GM21447 (cell line): Measurements from ENCODE around the gene KAZN.

ENCODE experiments used
- ATAC-seq: cut with Tn5 transposase; IDR thresholded peaks from one replicate; pipeline ENCODE4 v1.9.1; 2021; ENCODE audit not compliant: unreplicated experiment

The KAZN gene

DNA sequence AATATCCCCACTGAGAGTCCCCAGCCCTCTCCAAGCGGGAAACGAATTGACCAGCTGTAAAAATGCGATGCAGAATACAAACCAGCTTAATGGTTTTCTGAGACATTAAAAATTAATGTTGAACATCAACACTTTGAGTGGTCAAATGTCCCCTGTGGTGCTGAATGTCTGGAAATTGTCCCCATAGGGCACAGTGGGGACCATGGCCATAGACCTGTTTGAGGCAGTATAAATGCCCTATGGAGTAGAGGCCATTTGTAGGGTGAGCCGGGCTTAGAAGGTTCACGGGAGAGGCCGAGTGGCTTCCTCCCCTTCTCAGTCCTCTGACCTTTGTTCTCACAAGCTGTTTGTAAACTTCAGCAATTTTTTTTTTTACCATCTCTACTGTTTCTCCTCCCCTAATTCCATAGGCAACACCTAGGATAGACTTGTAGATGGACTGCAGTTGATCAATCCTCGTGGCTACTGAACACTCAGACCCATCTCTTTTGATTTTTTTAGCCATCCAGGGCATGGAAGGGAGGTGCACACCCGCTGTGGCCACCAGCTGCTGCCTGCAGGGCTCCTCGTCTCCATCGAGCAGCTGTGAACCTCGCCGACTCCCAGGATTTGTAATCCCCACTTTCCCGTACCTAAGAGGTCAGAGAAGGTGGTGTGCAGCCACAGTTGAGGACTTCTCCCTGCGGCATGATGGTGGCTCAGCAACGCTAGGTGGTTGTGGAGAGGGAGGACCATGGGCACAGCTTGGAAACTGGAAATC lies 41.0 kb downstream of the KAZN start:
- ATAC-seq, result no peak

DNA sequence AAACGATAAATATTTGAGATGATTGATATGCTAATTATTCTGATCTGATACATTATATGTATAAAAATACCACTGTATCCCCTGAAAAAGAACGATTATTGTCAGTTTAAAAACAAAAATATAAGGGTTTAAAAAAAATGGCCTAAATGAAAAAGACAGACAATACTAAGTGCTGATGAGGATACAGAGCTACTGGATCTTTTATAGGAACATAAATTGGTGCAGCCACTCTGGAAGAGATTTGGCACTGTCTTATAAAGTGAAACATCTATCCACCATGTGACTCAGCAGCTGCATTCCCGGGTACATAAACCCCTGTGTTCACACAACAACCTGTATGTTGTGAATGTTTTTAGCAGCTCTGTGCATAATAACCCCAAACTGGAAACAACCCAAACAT lies 44.2 kb downstream of the KAZN start:
- ATAC-seq, result no peak

DNA sequence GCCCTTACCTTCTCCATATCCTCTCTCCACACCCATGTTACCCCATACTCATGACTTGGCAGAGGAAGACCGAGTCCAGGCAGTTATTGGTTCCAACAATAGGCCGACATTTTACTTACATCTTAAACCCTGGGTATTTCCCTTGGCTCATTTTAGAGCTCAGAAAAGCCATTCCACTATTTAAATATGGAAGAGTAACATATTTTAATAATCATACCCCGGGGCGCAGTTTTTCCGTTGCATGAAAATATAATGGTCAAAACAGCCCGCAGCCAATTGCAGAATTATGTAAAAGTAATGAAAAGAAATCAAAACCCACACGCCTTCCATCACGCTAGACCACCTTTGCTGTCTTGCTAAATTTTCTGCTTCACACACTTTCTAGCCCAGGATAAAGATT lies 48.5 kb downstream of the KAZN start:
- no peak for ATAC-seq

DNA sequence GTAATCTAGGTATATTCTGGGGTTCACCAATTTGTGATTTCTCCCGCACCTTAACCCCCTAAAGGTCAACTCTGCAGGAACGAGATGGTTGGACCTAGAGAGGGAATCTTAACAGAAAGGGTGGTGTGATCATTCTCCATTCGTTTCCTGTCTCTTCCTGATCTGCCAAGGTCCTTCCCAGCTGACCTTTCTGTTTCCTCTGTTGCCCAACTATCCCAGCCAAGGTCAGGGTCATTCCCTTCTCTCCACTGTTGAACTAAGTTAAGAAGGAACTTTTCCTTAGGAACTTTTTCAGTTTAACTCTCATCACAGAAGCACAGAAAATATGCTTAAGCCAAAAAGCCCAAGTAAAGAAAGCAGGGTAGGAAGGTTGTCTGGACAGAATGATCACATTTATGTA lies 49.3 kb downstream of the KAZN start:
- no peak for ATAC-seq

DNA sequence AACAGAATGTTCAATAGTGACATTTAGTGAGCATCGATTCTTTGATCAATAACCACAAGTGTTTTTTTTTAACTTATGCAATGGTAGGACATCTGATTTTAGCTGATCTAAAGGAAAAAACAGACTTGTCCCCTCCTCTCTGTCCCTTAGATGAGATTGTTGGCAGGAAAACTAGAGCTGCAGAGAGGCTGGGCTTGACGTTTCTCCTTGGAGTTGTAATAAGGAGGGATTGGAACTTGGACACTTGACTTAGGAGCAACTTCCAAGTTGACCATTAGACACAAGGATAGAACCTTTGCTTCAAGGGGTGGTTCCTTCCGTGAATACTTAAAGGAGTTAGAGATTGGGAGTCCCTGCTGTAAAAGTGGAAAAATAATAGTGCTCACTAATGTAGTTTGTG lies 49.9 kb downstream of the KAZN start:
- ATAC-seq, result no peak

DNA sequence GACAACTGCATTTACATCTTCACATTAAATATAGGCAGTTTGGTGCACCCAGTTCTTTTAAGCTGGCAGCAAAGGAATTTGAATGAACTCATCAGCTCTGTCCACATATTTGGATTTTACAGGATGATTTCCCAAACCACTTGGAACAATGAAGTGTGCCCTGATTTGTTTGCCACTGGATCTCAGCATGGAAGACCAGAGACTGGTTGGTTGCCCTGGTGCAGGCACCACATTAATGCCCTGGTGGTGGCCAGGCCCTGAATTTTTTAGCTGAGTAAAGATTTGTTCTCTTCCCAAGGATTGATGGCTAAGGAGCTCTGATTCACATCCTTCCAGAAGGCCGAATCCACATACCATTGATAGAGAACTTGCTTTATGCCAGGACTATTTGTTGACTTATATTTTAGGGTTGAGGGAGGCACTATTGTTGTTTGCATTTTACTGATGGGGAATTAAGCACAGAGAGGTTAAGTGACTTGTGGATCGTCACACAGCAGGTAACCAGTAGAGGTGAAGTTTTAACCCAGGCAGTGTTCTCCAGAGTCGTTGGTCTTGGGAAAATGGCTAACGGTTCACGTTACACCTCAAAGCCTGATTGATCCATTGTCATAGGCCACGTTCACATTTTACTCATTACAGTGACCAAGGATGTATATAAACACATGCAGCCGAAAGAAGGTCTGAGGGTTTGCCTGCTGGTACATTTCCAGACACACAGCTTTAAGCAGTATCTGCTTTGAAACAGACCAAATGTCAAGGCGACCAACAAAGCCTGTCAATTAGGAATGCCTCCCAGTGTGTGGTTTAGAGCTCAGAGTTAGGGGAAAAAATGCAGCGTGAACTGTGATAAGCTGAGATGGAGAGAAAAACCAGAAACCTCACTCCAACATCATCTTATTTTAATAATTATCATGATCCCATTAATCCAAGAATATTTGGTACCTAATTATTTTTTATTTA lies 50.7 kb downstream of the KAZN start:
- ATAC-seq, result no peak

DNA sequence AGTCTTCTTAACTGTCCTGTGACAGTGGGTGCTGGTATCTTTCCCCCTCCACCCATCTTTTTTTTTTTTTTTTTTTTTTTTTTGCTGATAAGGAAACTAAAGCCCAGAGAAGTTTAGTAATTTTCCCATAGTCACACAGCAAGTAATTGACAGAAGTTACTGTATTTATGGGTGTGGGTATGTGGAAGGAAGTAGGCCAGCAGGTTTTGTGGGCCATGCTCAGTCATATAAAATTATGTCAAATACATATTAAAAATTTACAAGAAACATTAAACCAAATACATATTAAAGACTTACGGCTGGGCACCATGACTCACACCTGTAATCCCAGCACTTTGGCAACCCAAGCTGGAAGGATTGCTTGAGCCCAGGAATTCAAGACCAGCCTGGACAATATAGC lies 51.5 kb downstream of the KAZN start:
- no peak for ATAC-seq

DNA sequence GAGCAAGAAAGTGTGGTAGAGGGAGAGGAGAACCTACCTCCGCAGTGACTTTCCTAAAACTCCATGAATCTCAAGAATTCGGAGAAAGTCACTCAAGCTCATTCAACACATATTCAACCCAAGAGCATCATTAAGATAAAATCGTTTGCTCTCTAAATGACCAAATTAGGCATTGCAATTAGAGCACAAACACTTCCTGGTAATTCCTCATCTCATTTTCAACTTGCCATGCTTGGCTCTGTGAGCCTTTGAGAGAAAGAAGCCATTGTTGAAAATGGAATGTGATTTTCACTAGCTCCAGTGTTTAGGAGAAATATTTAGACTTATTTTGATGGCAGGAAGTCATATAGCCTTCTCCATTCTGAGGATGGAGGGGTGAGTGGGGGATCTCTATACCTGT lies 52.5 kb downstream of the KAZN start:
- no peak for ATAC-seq

DNA sequence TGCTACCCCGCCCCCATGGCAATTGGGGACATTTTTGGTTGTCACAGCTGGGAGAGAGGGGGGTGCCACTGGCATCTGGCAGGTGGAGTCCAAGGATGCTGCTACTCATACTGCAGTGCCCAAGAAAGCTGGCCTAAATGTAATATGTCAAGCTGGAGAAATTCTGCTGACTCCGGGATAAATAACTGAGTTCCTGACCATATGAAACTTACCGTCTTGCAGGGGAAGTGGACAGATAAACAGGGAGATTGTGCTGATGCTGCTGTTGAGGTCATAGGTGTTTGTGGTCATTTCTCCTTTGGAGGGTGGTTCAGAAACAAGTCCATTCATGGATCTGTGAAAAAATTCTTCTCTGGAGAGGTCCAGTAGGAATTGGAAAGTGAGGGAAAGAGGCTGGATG lies 54.4 kb downstream of the KAZN start:
- no peak for ATAC-seq

DNA sequence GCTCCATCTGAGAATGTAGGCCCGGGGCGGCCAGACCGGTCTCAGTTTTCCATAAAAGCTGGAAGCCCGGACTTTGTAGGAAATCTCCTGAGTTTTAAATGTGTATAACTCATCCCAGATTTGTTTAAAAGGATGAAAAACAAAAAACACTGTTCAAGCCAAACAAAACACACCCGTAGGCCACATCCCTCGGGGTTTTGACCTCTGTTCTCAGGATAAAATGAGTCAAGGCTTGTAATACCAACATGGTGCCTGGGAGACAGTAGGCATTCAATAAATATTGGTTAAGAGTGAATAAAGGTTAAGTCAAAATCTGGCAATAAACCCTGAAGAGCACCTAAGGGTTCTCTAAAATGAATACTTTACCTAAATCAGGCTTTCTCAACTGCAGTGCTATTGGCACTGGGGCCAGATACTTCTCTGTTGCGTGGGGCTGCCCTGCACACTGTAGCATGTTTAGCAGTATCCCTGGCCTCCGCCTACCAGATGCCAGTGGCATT lies 55.0 kb downstream of the KAZN start:
- ATAC-seq, result no peak

DNA sequence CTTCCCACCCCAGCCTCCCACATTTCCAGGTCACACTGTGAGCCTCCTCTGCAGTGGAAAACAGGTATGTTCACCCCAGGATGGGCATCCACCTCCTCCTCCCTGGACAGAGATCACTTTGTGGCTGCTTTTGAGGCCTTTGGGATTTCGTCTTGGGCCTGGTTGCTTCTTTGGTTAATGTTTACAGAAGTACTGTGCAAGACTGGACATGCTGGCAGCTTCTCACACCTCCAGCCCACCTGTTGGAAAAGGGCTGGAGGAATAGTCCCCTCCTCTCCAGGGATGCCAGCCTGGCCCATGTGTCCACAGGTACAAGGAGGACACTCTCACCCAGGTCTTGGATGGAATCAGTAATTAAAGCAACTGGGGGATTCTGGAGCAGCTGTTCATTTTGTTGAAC lies 56.1 kb downstream of the KAZN start:
- ATAC-seq, result no peak

DNA sequence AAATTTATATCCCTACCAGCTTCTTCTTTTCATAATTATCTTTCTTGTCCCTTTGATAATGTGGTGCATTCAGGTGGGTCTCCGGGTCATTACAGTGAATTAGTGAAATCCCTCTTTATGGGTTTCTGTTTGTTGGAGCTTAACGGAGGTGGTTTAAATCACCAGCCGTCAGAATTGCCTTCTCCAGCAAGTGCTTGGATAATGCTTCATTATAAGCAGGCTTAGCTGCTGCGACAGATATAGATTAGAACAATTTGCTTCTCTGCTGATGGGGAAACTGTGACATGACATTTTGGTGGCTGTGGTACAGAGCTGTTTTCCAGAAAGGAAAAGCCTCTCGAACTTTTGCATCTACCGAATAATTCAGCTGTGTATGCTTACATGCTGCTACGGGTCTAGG lies 56.9 kb downstream of the KAZN start:
- no peak for ATAC-seq

DNA sequence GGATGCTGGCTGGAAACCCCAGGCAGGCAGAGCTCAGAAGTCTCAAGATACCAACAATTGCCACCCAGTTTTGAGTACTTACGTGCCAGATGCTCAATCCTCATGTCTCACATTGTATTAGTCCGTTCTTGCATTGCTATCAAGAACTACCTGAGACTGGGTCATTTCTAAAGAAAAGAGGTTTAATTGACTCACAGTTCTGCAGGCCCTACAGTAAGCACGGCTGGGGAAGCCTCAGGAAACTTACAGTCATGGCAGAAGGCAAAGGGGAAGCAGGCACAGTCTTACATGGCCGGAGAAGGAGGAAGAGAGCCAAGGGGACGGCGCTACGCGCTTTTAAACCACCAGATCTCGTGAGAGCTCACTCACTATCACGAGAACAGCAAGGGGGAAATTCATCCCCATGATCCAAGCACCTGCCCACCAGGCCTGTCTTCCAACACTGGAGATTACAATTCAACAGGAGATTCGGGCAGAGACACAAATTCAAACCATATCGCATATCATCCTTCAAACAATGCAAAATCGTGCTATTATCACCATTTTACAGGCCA lies 58.0 kb downstream of the KAZN start:
- ATAC-seq, result no peak

DNA sequence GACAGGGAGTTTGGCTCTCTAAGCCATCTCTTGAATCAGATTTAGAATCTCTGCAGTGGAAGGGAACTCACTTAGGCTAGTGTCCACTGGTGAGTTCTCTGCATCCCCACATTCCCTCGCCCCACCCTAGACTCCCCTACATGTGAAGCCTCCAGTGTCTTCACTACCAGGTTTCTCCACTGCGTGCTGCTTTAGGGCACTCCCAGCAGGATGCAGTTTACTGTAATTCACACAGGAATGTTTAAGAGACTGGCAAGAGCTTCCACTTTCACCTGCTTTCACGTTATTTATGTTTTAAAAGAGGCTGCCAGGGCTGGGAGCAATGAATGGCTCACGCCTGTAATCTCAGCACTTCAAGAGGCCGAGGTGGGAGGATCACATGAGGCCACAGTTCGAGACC lies 60.2 kb downstream of the KAZN start:
- no peak for ATAC-seq

DNA sequence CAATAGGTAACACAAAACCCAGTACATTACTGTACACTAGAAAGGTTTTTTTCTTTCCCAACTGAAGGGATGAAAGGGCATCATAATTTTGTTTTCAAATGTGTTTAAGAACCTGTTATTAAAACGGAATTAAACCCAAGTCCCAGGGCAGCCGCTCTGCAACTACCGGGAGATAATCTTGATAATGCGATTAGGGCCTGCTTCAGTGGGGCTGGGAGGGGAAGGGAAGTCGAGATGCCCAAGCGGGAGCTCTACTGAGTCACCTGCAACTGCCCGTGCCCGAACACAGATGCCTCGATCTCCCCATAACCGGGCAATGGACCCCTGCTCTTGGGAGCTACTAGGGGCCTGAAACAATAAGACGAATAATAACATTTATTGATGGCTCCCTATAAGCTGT lies 61.4 kb downstream of the KAZN start:
- ATAC-seq, result no peak

DNA sequence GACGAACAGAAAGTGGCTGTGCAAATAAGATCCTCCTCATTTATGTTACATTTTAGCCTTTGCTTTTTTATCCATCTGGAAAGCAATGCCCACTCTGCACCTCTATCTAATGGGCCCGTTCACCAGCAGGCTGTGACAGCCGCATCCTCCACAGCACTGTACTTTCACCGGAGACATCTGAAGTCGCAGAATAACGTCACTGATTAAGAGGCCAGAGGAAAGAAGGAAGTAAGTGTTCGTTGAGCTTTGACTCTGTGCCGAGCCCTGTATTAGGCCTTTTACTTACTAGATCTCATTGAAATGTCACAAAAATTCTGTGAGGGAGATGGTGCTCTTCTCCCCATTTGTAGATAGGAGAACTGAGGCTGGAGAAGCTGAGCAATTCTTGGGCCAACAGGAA lies 62.3 kb downstream of the KAZN start:
- ATAC-seq, result no peak

DNA sequence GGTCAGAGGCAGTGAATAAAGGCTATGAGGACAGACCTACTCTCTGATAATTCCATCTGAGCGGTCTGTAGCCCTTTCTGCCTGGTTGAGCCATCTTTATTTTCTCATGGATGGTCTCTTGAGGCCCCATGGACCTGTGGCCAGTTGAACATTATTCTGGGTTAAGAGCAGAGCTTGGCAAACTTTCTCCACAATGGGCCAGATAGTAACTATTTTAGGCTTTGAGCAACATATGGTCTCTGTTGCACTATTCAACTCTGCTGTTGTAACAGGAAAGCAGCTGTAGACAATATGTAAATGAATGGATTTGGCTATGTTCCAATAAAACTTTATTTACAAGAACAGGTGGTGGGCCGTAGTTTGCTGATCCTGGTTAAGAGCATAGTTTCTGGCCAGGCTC lies 62.7 kb downstream of the KAZN start:
- ATAC-seq, result no peak

DNA sequence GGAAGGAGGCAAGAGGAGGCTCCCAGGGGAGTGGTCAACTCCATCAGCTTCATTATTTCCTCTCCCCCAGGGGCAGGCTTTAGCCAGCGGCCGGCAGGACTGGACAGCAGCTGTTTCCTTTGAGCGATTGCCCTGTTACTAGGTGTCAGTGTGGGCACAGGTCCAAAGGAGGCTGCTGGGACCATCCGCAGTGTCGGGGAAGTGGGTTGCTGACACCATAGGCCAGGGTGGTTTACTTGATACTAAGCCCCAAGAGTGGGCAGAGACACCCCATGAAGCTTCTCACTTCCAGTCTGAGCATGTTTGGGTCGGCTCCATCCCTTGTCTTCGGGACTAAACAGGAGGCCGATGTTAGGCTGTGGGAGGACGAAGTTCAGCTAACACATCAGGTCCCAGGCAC lies 63.6 kb downstream of the KAZN start:
- ATAC-seq, result no peak

DNA sequence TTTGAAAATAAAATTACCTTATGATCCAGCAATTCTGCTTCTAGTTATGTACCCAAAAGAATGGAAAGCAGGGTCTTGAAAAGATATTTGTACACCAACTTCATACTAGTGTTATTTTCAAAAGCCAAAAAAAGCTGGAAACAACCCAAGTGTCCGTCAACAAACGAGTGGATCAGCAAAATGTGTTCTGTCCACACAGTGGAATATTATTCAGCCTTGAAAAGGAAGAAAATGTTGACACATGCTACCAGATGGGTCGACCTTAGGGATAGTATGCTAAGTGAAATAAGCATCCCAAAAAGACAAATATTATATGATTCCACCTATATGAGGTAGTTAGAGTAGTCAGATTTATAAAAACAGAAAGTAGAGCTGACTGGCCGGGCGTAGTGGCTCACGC lies 65.3 kb downstream of the KAZN start:
- ATAC-seq, result no peak

DNA sequence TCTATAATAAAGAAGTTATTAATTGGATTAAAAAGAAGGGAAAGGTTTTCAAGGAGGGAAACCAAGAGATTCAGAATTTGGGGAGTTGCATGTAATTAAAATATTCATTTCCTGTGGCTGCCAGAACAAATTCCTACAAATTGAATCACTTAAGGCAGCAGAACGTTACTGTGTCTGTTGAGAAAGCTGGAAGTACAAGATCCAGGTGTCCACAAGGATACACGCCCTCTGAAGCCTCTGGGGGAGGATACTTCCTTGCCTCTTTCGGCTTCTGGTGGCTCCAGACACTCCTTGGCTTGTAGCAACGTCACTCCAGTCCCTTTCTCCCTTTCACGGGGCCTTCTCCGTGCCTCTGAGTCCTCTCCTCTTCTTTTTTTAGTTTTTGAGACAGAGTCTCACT lies 67.9 kb downstream of the KAZN start:
- ATAC-seq, result no peak

DNA sequence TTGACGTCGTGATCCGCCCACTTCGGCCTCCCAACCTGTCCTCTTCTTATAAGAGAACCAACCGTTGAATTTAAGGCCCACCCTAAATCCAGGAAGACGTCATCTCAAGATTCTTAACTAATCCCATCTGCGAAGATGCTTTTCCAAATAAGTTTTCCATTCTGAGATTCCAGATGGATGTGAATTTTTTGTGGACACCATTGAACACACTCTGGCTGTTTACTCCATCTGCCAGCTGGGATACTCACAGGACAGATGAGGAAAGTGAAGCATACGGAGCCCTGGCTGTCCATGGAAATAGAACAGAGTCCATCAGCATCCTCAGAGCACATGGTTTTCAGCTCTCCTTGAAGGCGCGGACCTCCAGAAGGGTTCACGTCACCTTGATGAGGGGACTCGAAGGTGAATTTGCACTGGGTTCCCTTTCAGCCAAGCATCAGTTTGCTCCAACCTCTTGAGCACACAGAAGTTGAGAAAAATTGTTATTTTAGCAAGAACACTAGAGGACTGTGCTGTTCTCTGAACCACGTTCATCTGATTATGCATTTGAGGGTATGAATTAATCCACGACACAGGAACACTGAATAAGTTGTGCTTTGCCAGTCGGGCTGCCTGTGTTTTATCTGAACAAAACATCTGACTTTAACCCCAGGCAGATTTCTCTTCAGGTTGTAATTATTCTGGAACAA lies 68.6 kb downstream of the KAZN start:
- ATAC-seq, result no peak
